ENCODE measurements around the gene GRID2. TPM values are rescaled to one million over a fixed set of nuclear protein-coding genes. Genes with fewer than 3 reads are reported as not detected.

GRID2 gene
- total RNA-seq, 1 donor from 2014 or later, result 2.1 TPM

DNA sequence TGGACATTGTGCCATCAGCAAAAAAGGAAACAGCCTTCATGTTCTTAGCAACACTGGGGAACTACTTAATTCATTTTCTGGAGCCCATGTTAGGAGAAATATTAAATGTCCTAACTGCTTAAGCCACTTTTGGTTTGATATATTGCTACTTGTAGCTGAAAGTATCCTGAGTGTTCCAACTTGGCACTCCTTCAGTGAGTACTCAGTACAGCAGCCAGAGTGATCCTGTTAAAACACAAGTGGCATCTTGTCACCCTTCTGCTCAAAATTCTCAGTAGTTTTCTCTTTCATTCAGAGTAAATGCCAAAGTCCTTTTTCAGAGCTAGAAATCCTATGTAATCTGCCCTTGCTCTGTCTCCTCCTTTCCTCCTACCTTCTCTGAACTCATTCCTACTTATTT is 522.0 kb downstream of the GRID2 start:
- no peak for DNase-seq
- Mint-ChIP-seq H3K27me3 (ENCODE audit: unreplicated experiment) (no peaks in the 10 kb centered on the region), H3K4me1 (ENCODE audit: low read depth, unreplicated experiment) (no peaks in the 10 kb centered on the region), H3K36me3 (ENCODE audit: unreplicated experiment) (no peaks in the 10 kb centered on the region), H3K4me3 (ENCODE audit: unreplicated experiment) (no peak overlapping the region), H3K27ac (ENCODE audit: unreplicated experiment) (no peak overlapping the region), H3K9me3 (ENCODE audit: unreplicated experiment) (peaks cover 2% of the 10 kb centered on the region)
- TF ChIP-seq, protein P1, sequence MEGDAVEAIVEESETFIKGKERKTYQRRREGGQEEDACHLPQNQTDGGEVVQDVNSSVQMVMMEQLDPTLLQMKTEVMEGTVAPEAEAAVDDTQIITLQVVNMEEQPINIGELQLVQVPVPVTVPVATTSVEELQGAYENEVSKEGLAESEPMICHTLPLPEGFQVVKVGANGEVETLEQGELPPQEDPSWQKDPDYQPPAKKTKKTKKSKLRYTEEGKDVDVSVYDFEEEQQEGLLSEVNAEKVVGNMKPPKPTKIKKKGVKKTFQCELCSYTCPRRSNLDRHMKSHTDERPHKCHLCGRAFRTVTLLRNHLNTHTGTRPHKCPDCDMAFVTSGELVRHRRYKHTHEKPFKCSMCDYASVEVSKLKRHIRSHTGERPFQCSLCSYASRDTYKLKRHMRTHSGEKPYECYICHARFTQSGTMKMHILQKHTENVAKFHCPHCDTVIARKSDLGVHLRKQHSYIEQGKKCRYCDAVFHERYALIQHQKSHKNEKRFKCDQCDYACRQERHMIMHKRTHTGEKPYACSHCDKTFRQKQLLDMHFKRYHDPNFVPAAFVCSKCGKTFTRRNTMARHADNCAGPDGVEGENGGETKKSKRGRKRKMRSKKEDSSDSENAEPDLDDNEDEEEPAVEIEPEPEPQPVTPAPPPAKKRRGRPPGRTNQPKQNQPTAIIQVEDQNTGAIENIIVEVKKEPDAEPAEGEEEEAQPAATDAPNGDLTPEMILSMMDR (IDR thresholded peaks at IDR 0.05; ENCODE audit: partially characterized antibody, unreplicated experiment), result no peak

- Mint-ChIP-seq H3K36me3 (ENCODE audit: unreplicated experiment) (no peaks in the 10 kb centered on the region), H3K9me3 (ENCODE audit: unreplicated experiment) (peaks cover 2% of the 10 kb centered on the region), H3K4me1 (ENCODE audit: low read depth, unreplicated experiment) (no peaks in the 10 kb centered on the region), H3K4me3 (ENCODE audit: unreplicated experiment) (no peak overlapping the region), H3K27ac (ENCODE audit: unreplicated experiment) (no peak overlapping the region), H3K27me3 (ENCODE audit: unreplicated experiment) (no peaks in the 10 kb centered on the region)
- TF ChIP-seq, protein P1 (IDR thresholded peaks at IDR 0.05; ENCODE audit: partially characterized antibody, unreplicated experiment), result no peak
- no peak for DNase-seq
Observed at GRCh38 chr4:92830771-92831170, 527.0 kb downstream of the GRID2 start.

GRCh38 chr4:92840880-92841279 is 537.1 kb downstream of the GRID2 start:
- H3K36me3 Mint-ChIP-seq (ENCODE audit: unreplicated experiment), result no peaks in the 10 kb centered on the region

GRCh38 chr4:92843784-92844183 is 540.0 kb downstream of the GRID2 start:
- DNase-seq, result no peak
- H3K27ac Mint-ChIP-seq (ENCODE audit: unreplicated experiment), result no peak overlapping the region
- no peaks in the 10 kb centered on the region for H3K36me3 Mint-ChIP-seq (ENCODE audit: unreplicated experiment)
- no peaks in the 10 kb centered on the region for H3K4me1 Mint-ChIP-seq (ENCODE audit: low read depth, unreplicated experiment)
- H3K4me3 Mint-ChIP-seq (ENCODE audit: unreplicated experiment), result no peak overlapping the region
- no peaks in the 10 kb centered on the region for H3K27me3 Mint-ChIP-seq (ENCODE audit: unreplicated experiment)
- TF ChIP-seq, protein P1 (IDR thresholded peaks at IDR 0.05; ENCODE audit: partially characterized antibody, unreplicated experiment), result no peak
- H3K9me3 Mint-ChIP-seq (ENCODE audit: unreplicated experiment), result no peaks in the 10 kb centered on the region

More at GRCh38 chr4:92840880-92841279, 537.1 kb downstream of the GRID2 start:
- no peak overlapping the region for H3K27ac Mint-ChIP-seq (ENCODE audit: unreplicated experiment)
- H3K9me3 Mint-ChIP-seq (ENCODE audit: unreplicated experiment), result no peaks in the 10 kb centered on the region
- H3K4me3 Mint-ChIP-seq (ENCODE audit: unreplicated experiment), result no peak overlapping the region
- DNase-seq, result no peak
- TF ChIP-seq, protein P1 (IDR thresholded peaks at IDR 0.05; ENCODE audit: partially characterized antibody, unreplicated experiment), result no peak
- no peaks in the 10 kb centered on the region for H3K4me1 Mint-ChIP-seq (ENCODE audit: low read depth, unreplicated experiment)
- no peaks in the 10 kb centered on the region for H3K27me3 Mint-ChIP-seq (ENCODE audit: unreplicated experiment)

DNA sequence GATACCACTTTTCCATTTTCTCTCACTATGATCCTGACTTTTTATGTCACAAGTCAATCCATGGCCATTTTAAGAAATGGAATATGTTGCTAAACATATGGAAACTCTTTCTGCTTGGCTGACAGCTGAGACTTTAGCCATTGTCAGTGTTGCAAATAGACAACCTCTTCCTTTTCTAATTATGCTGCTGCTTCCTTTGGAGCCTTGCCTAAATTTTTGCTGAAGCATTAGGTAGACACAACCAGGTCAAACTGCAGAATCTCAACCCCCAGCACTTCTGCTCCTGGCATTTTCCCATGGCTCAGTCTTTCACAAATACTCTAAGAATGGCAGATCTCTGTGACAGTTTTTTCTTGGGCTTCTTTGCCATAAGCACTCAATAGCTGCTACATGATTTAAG is 543.3 kb downstream of the GRID2 start:
- H3K4me1 Mint-ChIP-seq (ENCODE audit: low read depth, unreplicated experiment), result no peaks in the 10 kb centered on the region
- no peak overlapping the region for H3K4me3 Mint-ChIP-seq (ENCODE audit: unreplicated experiment)
- H3K27me3 Mint-ChIP-seq (ENCODE audit: unreplicated experiment), result no peaks in the 10 kb centered on the region
- no peak for DNase-seq
- H3K9me3 Mint-ChIP-seq (ENCODE audit: unreplicated experiment), result no peaks in the 10 kb centered on the region
- H3K27ac Mint-ChIP-seq (ENCODE audit: unreplicated experiment), result no peak overlapping the region
- no peaks in the 10 kb centered on the region for H3K36me3 Mint-ChIP-seq (ENCODE audit: unreplicated experiment)
- TF ChIP-seq, protein P1 (IDR thresholded peaks at IDR 0.05; ENCODE audit: partially characterized antibody, unreplicated experiment), result no peak
